WTC11 (cell line): Measurements from ENCODE around the gene EXOC4.

Source experiments
- CBFB ChIP-seq: sonication (generic); formaldehyde crosslinking; IDR thresholded peaks from 2 replicates; pipeline ENCODE4 v1.8.1; 2022; ENCODE audit warnings: mild to moderate bottlenecking, low read depth, missing genetic modification reagents
- CTCF ChIP-seq: fragments of 200-600 bp; IDR thresholded peaks from 2 replicates; pipeline ENCODE4 v1.8.0; 2022; ENCODE audit warnings: antibody characterized with exemption
- FOXJ3 ChIP-seq: sonication (generic); formaldehyde crosslinking; IDR thresholded peaks from 2 replicates; pipeline ENCODE4 v1.9.0; 2021; ENCODE audit warnings: missing genetic modification reagents, mild to moderate bottlenecking, borderline replicate concordance
- FOXP1 ChIP-seq: sonication (generic); formaldehyde crosslinking; IDR thresholded peaks from 2 replicates; pipeline ENCODE4 v1.8.0; 2022; ENCODE audit warnings: missing genetic modification reagents, mild to moderate bottlenecking, moderate library complexity, borderline replicate concordance
- JAZF1 ChIP-seq: fragments of 250-450 bp; sonication (Bioruptor Pico); IDR thresholded peaks from 2 replicates; pipeline ENCODE4 v1.9.0; 2021; ENCODE audit warnings: moderate library complexity, mild to moderate bottlenecking, inconsistent platforms
- NFYB ChIP-seq: sonication (generic); formaldehyde crosslinking; conservative IDR thresholded peaks from 2 replicates; pipeline ENCODE4 v1.8.0; 2022; ENCODE audit warnings: low read depth, missing genetic modification reagents
- ZNF232 ChIP-seq: sonication (generic); formaldehyde crosslinking; IDR thresholded peaks from 2 replicates; pipeline ENCODE4 v1.8.0; 2022; ENCODE audit warnings: mild to moderate bottlenecking, missing genetic modification reagents
- ZNF396 ChIP-seq: fragments of 250-450 bp; sonication (Bioruptor Pico); IDR thresholded peaks from 2 replicates; pipeline ENCODE4 v1.8.0; 2021; ENCODE audit warnings: mild to moderate bottlenecking, moderate library complexity, borderline replicate concordance
- TF ChIP-seq, protein P1 (sequence below): sonication (generic); formaldehyde crosslinking; conservative IDR thresholded peaks from 2 replicates; pipeline ENCODE4 v1.8.1; 2022; ENCODE audit warnings: mild to moderate bottlenecking, missing genetic modification reagents
- TF ChIP-seq, protein P2 (sequence below): sonication (generic); formaldehyde crosslinking; IDR thresholded peaks from 2 replicates; pipeline ENCODE4 v1.8.0; 2023; ENCODE audit warnings: missing genetic modification reagents
- TF ChIP-seq, protein P3 (sequence below): sonication (generic); formaldehyde crosslinking; IDR thresholded peaks from 2 replicates; pipeline ENCODE4 v1.8.0; 2022; ENCODE audit warnings: mild to moderate bottlenecking, missing genetic modification reagents
- TF ChIP-seq, protein P4 (sequence below): sonication (generic); formaldehyde crosslinking; IDR thresholded peaks from 2 replicates; pipeline ENCODE4 v1.8.1; 2023; ENCODE audit warnings: mild to moderate bottlenecking, missing genetic modification reagents

DNA sequence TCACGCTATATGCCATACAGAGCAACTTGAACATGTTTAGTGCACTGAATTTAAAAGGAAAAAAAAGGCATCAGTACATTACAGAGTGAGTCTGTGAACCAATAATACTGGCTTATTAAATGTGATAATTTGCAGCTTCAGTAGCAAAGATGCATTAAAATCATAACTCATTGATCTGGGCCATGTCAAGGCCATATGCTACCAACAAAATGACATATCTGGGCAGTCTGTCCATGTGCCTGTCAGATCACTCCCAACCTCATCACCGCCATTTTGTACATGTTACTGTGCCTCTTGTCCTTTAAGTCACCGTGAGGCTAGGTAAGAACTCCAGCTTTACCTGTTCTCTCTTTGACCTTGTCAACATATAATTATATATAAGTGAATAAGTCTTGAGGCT lies 566.8 kb downstream of the EXOC4 start:
- TF ChIP-seq, protein P1, sequence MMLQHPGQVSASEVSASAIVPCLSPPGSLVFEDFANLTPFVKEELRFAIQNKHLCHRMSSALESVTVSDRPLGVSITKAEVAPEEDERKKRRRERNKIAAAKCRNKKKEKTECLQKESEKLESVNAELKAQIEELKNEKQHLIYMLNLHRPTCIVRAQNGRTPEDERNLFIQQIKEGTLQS = no peak
- TF ChIP-seq JAZF1 (CRISPR knock-in tag) = no peak
- no peak for TF ChIP-seq CTCF
- TF ChIP-seq, protein P2, sequence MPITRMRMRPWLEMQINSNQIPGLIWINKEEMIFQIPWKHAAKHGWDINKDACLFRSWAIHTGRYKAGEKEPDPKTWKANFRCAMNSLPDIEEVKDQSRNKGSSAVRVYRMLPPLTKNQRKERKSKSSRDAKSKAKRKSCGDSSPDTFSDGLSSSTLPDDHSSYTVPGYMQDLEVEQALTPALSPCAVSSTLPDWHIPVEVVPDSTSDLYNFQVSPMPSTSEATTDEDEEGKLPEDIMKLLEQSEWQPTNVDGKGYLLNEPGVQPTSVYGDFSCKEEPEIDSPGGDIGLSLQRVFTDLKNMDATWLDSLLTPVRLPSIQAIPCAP = no peak
- TF ChIP-seq, protein P3, sequence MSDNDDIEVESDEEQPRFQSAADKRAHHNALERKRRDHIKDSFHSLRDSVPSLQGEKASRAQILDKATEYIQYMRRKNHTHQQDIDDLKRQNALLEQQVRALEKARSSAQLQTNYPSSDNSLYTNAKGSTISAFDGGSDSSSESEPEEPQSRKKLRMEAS = no peak
- TF ChIP-seq FOXJ3 (CRISPR knock-in tag) = no peak
- TF ChIP-seq, protein P4, sequence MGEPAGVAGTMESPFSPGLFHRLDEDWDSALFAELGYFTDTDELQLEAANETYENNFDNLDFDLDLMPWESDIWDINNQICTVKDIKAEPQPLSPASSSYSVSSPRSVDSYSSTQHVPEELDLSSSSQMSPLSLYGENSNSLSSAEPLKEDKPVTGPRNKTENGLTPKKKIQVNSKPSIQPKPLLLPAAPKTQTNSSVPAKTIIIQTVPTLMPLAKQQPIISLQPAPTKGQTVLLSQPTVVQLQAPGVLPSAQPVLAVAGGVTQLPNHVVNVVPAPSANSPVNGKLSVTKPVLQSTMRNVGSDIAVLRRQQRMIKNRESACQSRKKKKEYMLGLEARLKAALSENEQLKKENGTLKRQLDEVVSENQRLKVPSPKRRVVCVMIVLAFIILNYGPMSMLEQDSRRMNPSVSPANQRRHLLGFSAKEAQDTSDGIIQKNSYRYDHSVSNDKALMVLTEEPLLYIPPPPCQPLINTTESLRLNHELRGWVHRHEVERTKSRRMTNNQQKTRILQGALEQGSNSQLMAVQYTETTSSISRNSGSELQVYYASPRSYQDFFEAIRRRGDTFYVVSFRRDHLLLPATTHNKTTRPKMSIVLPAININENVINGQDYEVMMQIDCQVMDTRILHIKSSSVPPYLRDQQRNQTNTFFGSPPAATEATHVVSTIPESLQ (CRISPR knock-in tag) = no peak
- no peak for TF ChIP-seq NFYB (CRISPR knock-in tag)
- TF ChIP-seq CBFB = no peak
- TF ChIP-seq ZNF396 = no peak
- no peak for TF ChIP-seq ZNF232
- no peak for TF ChIP-seq FOXP1
